ENCODE data around the gene UPP2.

UPP2 gene

GRCh38 chr2:158079672-158080071, 22.0 kb upstream of the UPP2 start:
- TF ChIP-seq, protein P1, sequence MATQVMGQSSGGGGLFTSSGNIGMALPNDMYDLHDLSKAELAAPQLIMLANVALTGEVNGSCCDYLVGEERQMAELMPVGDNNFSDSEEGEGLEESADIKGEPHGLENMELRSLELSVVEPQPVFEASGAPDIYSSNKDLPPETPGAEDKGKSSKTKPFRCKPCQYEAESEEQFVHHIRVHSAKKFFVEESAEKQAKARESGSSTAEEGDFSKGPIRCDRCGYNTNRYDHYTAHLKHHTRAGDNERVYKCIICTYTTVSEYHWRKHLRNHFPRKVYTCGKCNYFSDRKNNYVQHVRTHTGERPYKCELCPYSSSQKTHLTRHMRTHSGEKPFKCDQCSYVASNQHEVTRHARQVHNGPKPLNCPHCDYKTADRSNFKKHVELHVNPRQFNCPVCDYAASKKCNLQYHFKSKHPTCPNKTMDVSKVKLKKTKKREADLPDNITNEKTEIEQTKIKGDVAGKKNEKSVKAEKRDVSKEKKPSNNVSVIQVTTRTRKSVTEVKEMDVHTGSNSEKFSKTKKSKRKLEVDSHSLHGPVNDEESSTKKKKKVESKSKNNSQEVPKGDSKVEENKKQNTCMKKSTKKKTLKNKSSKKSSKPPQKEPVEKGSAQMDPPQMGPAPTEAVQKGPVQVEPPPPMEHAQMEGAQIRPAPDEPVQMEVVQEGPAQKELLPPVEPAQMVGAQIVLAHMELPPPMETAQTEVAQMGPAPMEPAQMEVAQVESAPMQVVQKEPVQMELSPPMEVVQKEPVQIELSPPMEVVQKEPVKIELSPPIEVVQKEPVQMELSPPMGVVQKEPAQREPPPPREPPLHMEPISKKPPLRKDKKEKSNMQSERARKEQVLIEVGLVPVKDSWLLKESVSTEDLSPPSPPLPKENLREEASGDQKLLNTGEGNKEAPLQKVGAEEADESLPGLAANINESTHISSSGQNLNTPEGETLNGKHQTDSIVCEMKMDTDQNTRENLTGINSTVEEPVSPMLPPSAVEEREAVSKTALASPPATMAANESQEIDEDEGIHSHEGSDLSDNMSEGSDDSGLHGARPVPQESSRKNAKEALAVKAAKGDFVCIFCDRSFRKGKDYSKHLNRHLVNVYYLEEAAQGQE (IDR thresholded peaks at IDR 0.05; ENCODE audit: insufficient read depth in 1 of 2, low read depth in 2 of 2, low read length in 2 of 2), result no peak
- TF ChIP-seq SIN3A (IDR thresholded peaks at IDR 0.05; ENCODE audit: borderline replicate concordance, insufficient read depth, low read length) (no peak), FOXP2 (optimal IDR thresholded peaks at IDR 0.05; ENCODE audit: borderline replicate concordance, extremely low read depth, extremely low read length, insufficient read depth) (no peak), POLR2AphosphoS5 (IDR thresholded peaks at IDR 0.05; ENCODE audit: low read depth, low read length) (no peak), TAF1 (IDR thresholded peaks at IDR 0.05; ENCODE audit: borderline replicate concordance, insufficient read depth, low read length) (no peak)

GRCh38 chr2:158088093-158088492, 13.6 kb upstream of the UPP2 start:
- TF ChIP-seq SIN3A (IDR thresholded peaks at IDR 0.05; ENCODE audit: borderline replicate concordance, insufficient read depth, low read length) (no peak), FOXP2 (optimal IDR thresholded peaks at IDR 0.05; ENCODE audit: borderline replicate concordance, extremely low read depth, extremely low read length, insufficient read depth) (no peak), TAF1 (IDR thresholded peaks at IDR 0.05; ENCODE audit: borderline replicate concordance, insufficient read depth, low read length) (no peak), POLR2AphosphoS5 (IDR thresholded peaks at IDR 0.05; ENCODE audit: low read depth, low read length) (no peak)
- TF ChIP-seq, protein P1 (IDR thresholded peaks at IDR 0.05; ENCODE audit: insufficient read depth in 1 of 2, low read depth in 2 of 2, low read length in 2 of 2), result no peak

GRCh38 chr2:158089322-158089721, 12.4 kb upstream of the UPP2 start:
- TF ChIP-seq POLR2AphosphoS5 (IDR thresholded peaks at IDR 0.05; ENCODE audit: low read depth, low read length) (no peak), TAF1 (IDR thresholded peaks at IDR 0.05; ENCODE audit: borderline replicate concordance, insufficient read depth, low read length) (no peak), SIN3A (IDR thresholded peaks at IDR 0.05; ENCODE audit: borderline replicate concordance, insufficient read depth, low read length) (no peak), FOXP2 (optimal IDR thresholded peaks at IDR 0.05; ENCODE audit: borderline replicate concordance, extremely low read depth, extremely low read length, insufficient read depth) (no peak)
- TF ChIP-seq, protein P1 (IDR thresholded peaks at IDR 0.05; ENCODE audit: insufficient read depth in 1 of 2, low read depth in 2 of 2, low read length in 2 of 2), result no peak

DNA sequence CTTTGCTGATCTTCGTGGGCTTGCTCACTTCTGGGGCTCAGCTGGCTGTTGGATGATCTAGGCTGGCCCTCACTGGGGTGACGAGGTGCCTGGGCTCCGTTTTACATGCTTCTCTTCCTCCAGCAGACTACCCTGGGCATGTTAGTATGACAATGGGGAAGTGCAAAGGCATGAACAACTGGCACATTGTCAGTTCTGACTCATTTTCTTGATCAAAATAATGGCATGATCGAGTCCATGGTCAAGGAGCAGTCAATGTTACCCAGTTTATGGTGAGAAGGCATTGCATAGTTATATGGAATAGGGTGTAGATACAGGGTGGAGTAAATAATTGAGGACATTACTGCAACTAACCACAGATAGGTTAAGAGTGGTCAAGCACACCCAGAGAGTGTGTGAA, 10.0 kb upstream of the UPP2 start:
- no peak for TF ChIP-seq FOXP2 (optimal IDR thresholded peaks at IDR 0.05; ENCODE audit: borderline replicate concordance, extremely low read depth, extremely low read length, insufficient read depth)
- no peak for TF ChIP-seq POLR2AphosphoS5 (IDR thresholded peaks at IDR 0.05; ENCODE audit: low read depth, low read length)

GRCh38 chr2:158094487-158095092, 7.1 kb upstream of the UPP2 start:
- TF ChIP-seq, protein P1 (IDR thresholded peaks at IDR 0.05; ENCODE audit: insufficient read depth in 1 of 2, low read depth in 2 of 2, low read length in 2 of 2), result no peak
- TF ChIP-seq FOXP2 (optimal IDR thresholded peaks at IDR 0.05; ENCODE audit: borderline replicate concordance, extremely low read depth, extremely low read length, insufficient read depth) (no peak), POLR2AphosphoS5 (IDR thresholded peaks at IDR 0.05; ENCODE audit: low read depth, low read length) (no peak), TAF1 (IDR thresholded peaks at IDR 0.05; ENCODE audit: borderline replicate concordance, insufficient read depth, low read length) (no peak), SIN3A (IDR thresholded peaks at IDR 0.05; ENCODE audit: borderline replicate concordance, insufficient read depth, low read length) (no peak)

Measured in PFSK-1 (cell line).